ENCODE data around the gene FBXL12.

The FBXL12 gene

DNA sequence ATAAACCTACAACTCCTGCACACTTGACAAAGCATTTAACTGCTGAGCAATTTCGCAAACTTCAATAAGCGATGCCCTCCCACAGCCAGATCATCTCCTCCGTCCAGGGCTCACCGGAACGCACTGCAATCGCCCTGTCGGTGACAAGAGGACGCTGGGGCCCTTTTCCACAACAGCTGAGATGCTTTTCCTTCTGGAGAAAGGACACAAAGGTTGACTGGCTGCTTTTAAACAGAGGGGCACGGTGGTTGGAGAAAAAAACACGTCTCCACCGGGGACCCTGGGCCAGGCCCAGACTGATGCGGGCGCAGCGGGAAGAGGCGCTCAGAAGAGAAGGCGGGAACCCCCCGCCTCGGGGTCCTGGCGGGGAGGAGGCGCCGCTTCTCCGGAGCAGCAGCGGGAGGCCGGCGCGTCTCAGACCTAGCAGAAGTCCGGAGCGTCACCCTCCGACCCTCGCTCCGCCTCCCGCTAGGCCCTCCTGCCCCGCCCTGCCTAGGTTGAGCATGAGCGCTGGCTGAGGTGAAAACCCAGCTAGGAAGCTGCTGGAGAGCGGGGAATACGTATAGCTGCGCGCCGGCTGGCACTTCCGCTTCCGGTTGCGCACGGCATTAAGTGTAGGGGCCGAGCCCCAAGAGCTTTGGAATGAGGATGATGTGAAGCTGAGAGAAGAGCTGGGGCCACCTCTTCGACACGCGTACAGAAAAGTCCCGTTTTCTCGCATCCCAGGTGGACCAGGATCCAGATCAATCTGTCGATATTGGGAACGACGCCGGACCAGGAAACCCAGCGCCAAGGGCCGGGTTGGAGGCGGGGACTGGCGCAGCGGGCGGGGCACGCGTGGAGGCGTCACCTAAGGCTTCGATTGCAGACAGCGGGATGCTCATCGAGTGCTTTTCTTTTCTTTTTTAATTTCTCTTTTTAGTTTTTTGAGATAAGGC, 50.4 kb downstream of the FBXL12 start, which contains the start of gene ZNF846:
Gene ZNF846 (minus strand): TSS at position 564 of the 938 bp plus-strand sequence. CDS start 3,788 bp downstream, outside the sequence.
- ATAC-seq (replicated peaks), result peak; percentile 96
- Mint-ChIP-seq H3K27me3 (no peaks in the 10 kb centered on the region), H3K4me3 (peak within 1 kb of the TSS; percentile 92 to 97), H3K9me3 (peaks cover 0 to 13% of the 10 kb centered on the region in 2 donors), H3K4me1 (ENCODE audit: low read depth in 2 of 2) (peaks cover 0 to 4% of the 10 kb centered on the region in 2 donors), H3K27ac (peak within 1 kb of the TSS; percentile 96 to 99), H3K36me3 (ENCODE audit: insufficient read depth) (peaks cover 14% of the 10 kb centered on the region)
- DNase-seq, result peak; percentile 91
